ENCODE measurements around the gene INTS2.

INTS2 gene

DNA sequence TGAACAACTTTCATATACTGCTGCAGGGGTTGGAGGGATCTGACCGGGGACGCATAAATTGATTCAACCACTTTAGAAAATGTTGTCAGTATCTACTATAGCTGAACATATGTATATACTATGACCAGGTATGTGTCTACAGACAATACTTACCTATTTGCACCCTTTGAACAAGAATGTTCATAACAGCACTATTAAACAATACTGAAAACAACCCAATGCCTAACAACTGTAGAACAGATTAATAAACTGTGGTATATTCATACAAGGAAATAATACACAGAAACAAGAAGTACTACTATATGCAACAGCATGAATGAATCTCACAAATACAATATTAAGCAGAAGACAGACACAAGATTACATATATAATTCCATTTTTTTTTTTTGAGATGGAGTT, 74.9 kb downstream of the INTS2 start:
- TF ChIP-seq CTCF (IDR thresholded peaks at IDR 0.05; ENCODE audit: low read depth, low read length) = no peak
- no peak for TF ChIP-seq MYC (IDR thresholded peaks at IDR 0.05; ENCODE audit: low read depth, low read length)
- TF ChIP-seq MAX (IDR thresholded peaks at IDR 0.05; ENCODE audit: low read depth, low read length) = no peak
- TF ChIP-seq POLR2A (IDR thresholded peaks at IDR 0.05; ENCODE audit: extremely low read depth, insufficient read length) = no peak
- H3K4me3 ChIP-seq (ENCODE audit: low read depth, low read length) = no peak overlapping the region
- no peak for DNase-seq (ENCODE audit: low read depth)

DNA sequence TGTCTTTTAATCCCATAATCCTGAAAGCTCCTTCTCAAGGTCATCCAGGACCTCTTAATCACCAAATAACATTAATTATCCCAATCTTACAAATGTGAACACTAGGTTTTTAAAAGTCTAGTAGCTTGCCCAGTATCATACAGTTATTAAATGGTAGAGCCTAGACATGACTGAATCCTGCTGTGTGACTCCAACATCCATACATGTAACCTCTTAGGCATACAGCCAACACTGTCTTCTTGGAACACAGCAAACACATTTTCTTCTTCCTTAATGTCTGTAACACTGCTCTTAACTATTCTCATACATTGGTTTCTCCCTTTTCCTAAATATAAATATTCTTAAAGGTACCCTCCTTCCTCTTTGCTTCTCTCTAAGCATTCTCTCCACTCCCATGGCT, 78.1 kb downstream of the INTS2 start:
- DNase-seq (ENCODE audit: low read depth) = no peak
- no peak overlapping the region for H3K4me3 ChIP-seq (ENCODE audit: low read depth, low read length)
- TF ChIP-seq MYC (IDR thresholded peaks at IDR 0.05; ENCODE audit: low read depth, low read length) (no peak), CTCF (IDR thresholded peaks at IDR 0.05; ENCODE audit: low read depth, low read length) (no peak), MAX (IDR thresholded peaks at IDR 0.05; ENCODE audit: low read depth, low read length) (no peak), POLR2A (IDR thresholded peaks at IDR 0.05; ENCODE audit: extremely low read depth, insufficient read length) (no peak)

- no peak overlapping the region for H3K4me3 ChIP-seq (ENCODE audit: low read depth, low read length)
- no peak for TF ChIP-seq MYC (IDR thresholded peaks at IDR 0.05; ENCODE audit: low read depth, low read length)
- no peak for DNase-seq (ENCODE audit: low read depth)
These were observed 78.9 kb downstream of the INTS2 start for GRCh38 chr17:61848896-61849295.

- no peak overlapping the region for H3K4me3 ChIP-seq (ENCODE audit: low read depth, low read length)
- no peak for DNase-seq (ENCODE audit: low read depth)
- TF ChIP-seq MYC (IDR thresholded peaks at IDR 0.05; ENCODE audit: low read depth, low read length) = no peak
- no peak for TF ChIP-seq CTCF (IDR thresholded peaks at IDR 0.05; ENCODE audit: low read depth, low read length)
- TF ChIP-seq MAX (IDR thresholded peaks at IDR 0.05; ENCODE audit: low read depth, low read length) = no peak
- no peak for TF ChIP-seq POLR2A (IDR thresholded peaks at IDR 0.05; ENCODE audit: extremely low read depth, insufficient read length)
These were observed 79.5 kb downstream of the INTS2 start for GRCh38 chr17:61848247-61848646.

DNA sequence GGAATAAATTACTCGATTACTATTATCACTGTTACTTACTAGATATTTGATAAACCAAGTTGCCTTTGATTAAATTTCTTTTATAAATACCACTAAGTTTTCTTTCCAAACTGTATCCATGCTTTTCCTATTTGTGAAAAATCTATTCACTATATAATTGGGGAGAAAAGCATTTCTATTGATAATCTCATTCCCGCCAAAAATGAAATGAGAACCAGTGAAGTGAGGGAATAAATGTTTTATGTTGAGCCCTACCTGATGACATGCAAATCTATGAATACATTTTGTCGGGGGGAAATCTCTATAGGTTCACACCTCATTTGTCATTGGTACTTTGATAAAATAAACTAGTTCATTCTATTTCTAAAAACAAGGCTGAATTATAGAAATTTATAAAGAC, 80.1 kb downstream of the INTS2 start:
- TF ChIP-seq POLR2A (IDR thresholded peaks at IDR 0.05; ENCODE audit: extremely low read depth, insufficient read length) = no peak
- TF ChIP-seq MYC (IDR thresholded peaks at IDR 0.05; ENCODE audit: low read depth, low read length) = no peak
- no peak for TF ChIP-seq CTCF (IDR thresholded peaks at IDR 0.05; ENCODE audit: low read depth, low read length)
- DNase-seq (ENCODE audit: low read depth) = no peak
- H3K4me3 ChIP-seq (ENCODE audit: low read depth, low read length) = no peak overlapping the region

GRCh38 chr17:61846761-61847375, 80.9 kb downstream of the INTS2 start:
- TF ChIP-seq MYC (IDR thresholded peaks at IDR 0.05; ENCODE audit: low read depth, low read length) (no peak), MAX (IDR thresholded peaks at IDR 0.05; ENCODE audit: low read depth, low read length) (no peak), POLR2A (IDR thresholded peaks at IDR 0.05; ENCODE audit: extremely low read depth, insufficient read length) (no peak), CTCF (IDR thresholded peaks at IDR 0.05; ENCODE audit: low read depth, low read length) (no peak)
- DNase-seq (ENCODE audit: low read depth) = no peak
- no peak overlapping the region for H3K4me3 ChIP-seq (ENCODE audit: low read depth, low read length)

Data from NB4 (cell line).